GM21786 (cell line): ENCODE measurements around the gene GIPC1.

ENCODE experiments used
- ATAC-seq: cut with Tn5 transposase; IDR thresholded peaks from one replicate; pipeline ENCODE4 v1.9.1; 2021; ENCODE audit not compliant: unreplicated experiment

Gene GIPC1

GRCh38 chr19:14439014-14439413 lies 56.9 kb downstream of the GIPC1 start:
- ATAC-seq, result no peak

GRCh38 chr19:14437578-14438140 lies 58.3 kb downstream of the GIPC1 start:
- ATAC-seq, result no peak

DNA sequence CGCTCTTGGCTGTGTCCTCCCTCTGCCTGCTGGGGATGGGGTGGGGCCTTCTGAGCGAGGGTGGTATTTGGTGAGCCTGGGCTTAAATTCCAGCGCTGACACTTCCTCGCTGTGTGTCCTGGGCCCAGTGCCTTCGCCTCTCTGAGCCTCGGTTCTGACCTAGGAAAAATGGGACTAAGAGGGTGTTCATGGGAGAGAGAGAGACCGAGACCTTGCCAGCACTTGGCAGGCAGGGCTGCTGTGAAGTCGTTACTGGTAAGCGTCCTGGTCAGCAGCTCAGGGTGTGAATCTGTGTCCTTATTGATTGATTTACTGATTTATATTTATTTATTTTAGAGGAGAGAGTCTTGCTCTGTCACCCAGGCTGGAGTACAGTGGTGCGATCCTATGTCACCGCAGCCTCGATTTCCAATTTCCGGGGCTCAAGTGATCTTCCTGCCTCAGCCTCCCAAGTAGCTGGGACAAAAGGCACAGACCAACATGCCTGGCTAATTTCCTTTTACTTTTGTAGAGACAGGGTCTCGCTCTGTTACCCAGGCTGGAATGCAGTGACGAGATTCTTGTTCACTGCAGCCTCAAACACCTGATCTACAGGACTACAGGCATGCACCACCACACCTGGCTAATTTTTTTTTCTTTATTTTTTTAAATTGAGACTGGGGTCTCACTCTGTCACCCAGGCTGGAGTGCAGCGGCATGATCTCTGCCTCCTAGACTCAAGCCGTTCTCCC lies 60.4 kb downstream of the GIPC1 start:
- ATAC-seq, result no peak

DNA sequence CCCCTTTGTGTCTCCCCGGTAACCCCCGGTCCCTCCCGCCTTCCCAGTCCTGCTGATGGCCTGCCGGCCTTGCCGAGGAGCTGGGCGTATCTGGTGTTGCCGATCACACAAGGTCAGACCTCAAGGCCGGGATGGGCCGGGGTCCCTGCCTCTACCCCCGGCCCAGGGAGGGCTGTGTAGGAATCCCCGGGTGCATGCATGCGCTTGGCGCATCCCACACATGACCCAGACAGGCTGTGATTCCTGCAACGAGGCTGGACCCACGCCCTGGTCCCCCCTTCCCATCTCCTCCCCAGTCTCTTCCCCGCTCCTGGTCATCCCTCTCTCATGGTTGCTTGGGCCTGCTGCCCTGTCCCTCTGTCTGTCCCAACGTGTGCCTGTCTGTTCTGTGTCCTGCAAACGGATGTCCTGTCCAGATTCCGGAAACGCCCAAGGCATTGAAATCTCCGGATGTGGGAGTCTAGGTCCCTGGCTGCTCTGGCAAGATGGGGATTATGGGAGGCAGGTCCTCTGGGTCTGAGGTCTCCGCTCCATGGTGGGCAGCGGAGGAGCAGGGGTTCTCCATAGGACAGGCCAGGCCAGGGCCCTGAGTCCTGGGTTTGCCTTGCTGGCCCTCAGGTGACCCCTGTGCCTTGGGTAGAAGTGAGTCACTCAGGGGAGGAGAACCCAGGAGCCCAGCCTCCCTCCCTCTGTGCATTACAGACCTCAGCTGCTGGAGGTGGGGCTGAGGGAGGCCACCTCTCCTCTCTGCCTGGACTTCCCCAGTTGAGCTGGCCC lies 61.2 kb downstream of the GIPC1 start:
- ATAC-seq, result no peak

- ATAC-seq, result no peak
Measured at GRCh38 chr19:14433554-14434501, 62.1 kb downstream of the GIPC1 start.

DNA sequence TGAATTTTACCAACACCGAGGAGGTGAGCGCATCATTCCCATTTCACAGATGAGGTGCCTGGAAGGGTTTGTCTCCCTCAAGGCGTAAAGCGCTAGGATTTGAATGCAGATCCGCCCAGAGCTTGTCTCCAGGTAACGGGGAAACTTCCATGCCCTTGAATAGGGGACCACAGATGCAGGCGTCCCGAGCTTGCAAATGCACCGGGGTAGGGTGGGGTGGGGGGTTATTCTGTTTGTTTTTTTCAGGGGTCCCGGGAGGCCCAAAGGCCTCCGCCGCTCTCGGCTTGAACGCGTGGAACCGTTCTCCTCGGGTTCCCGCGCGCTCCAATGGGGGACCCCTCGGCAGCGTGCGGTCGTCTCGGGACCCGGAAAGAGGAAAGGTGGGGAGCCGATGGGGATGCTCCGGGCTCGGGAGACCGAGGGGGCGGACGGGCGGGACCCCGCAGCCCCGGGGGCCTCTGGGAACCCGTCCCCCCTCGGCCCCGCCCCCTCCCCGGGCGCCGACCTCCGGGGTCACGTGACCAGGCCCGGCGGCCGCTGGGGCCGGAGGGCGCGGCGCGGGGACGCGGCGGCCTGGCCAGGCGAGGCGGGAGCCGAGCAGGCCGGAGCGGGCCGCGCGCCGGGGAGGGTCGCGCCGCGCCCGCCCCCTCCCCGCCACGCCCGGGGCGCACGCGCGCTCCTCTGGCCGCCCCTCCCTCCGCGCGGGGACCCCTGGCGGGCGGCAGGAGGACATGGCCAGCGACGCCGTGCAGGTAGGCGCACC lies 63.0 kb downstream of the GIPC1 start, which contains the start of gene PKN1:
Gene PKN1 (plus strand): TSS at position 516 of the 763 bp plus-strand sequence. CDS start 216 bp downstream, at position 732.
- no peak for ATAC-seq

- ATAC-seq, result no peak
Measured at GRCh38 chr19:14430712-14431111, 65.2 kb downstream of the GIPC1 start.

- no peak for ATAC-seq
Measured at GRCh38 chr19:14428882-14429416, 67.0 kb downstream of the GIPC1 start.
